Panc1 (cell line): ENCODE data around the gene UPK1A. TPM values are rescaled to one million over a fixed set of nuclear protein-coding genes. Genes with fewer than 3 reads are reported as not detected.

Experiments used
- ATAC-seq: fragments of 200-7000 bp; cut with Tn5 transposase; 2 replicates; pipeline ENCODE4 v1.9.1; 2020; ENCODE audit warnings: mild to moderate bottlenecking, moderate library complexity
- BruUV-seq: library from RNA; stranded (reverse); fragments of 400-500 nt; replicated peaks from 2 replicates; lab custom pipeline; 2021; lab: Mats Ljungman, UMichigan
- CTCF ChIA-PET: fragments of 300-600 bp; sonication (Branson Sonifier 250); formaldehyde crosslinking; loops from one replicate; lab custom pipeline; 2022; ENCODE audit warnings: antibody characterized with exemption; lab: Charles Lee
- POLR2A ChIA-PET: fragments of 300-600 bp; sonication (Branson Sonifier 250); formaldehyde crosslinking; loops from one replicate; lab custom pipeline; 2022; ENCODE audit warnings: antibody characterized with exemption; lab: Charles Lee
- DNase-seq: peaks from one replicate; pipeline ENCODE4 v3.0.0-alpha.2; 2010; ENCODE audit warnings: low read depth, low spot score
- H3K27ac ChIP-seq: 2 replicates; pipeline ENCODE4 v1.5.1; 2011; ENCODE audit warnings: mild to moderate bottlenecking, low read length, inconsistent platforms
- H3K27me3 ChIP-seq: fragments of 200-500 bp; sonication (Bioruptor generic); 2 replicates; pipeline ENCODE4 v1.6.0; 2014; ENCODE audit warnings: low read length, inconsistent platforms; ENCODE audit not compliant: control insufficient read depth, insufficient read depth
- H3K36me3 ChIP-seq: fragments of 200-500 bp; sonication (Bioruptor generic); 2 replicates; pipeline ENCODE4 v1.5.1; 2014; ENCODE audit warnings: inconsistent platforms, mild to moderate bottlenecking, low read length, moderate library complexity; ENCODE audit not compliant: control insufficient read depth, insufficient read depth
- H3K4me1 ChIP-seq: 2 replicates; pipeline ENCODE4 v1.5.1; 2011; ENCODE audit warnings: inconsistent platforms, mild to moderate bottlenecking, low read length, moderate library complexity; ENCODE audit not compliant: control insufficient read depth, insufficient read depth
- H3K4me3 ChIP-seq, 2 experiments: 2 replicates each; pipeline ENCODE4 v1.5.1; 2011 to 2012; ENCODE audit warnings: low read depth in 2 of 2, low read length in 2 of 2, mild to moderate bottlenecking in 2 of 2, inconsistent platforms in 1 of 2, moderate library complexity in 1 of 2
- H3K9me3 ChIP-seq: fragments of 200-500 bp; sonication (Bioruptor generic); 2 replicates; pipeline ENCODE4 v1.5.1; 2014; ENCODE audit warnings: low read depth, mild to moderate bottlenecking, inconsistent platforms, low read length, moderate library complexity; ENCODE audit not compliant: control insufficient read depth, insufficient read depth
- POLR2AphosphoS5 ChIP-seq: IDR thresholded peaks from 2 replicates; pipeline ENCODE4 v1.6.1; 2012; ENCODE audit warnings: mild to moderate bottlenecking, low read depth, low read length, moderate library complexity
- SIN3A ChIP-seq: IDR thresholded peaks from 2 replicates; pipeline ENCODE4 v1.6.1; 2012; ENCODE audit warnings: low read depth, mild to moderate bottlenecking, low read length, moderate library complexity, borderline replicate concordance; ENCODE audit not compliant: insufficient read depth
- TCF7L2 ChIP-seq: IDR thresholded peaks from 2 replicates; pipeline ENCODE4 v1.6.1; 2011; ENCODE audit warnings: mild to moderate bottlenecking, low read depth, low read length, inconsistent platforms
- in situ Hi-C: cut with HindIII; loops from 2 replicates; pipeline ENCODE4 v1.10.0; 2016; ENCODE audit warnings: low sequenced_read_pairs, low pct_unique_long_range_greater_than_20kb
- intact Hi-C: fragments of 100-400 bp; cut with micrococcal nuclease; formaldehyde crosslinking; loops from one replicate; pipeline ENCODE4 v1.10.0; 2022; ENCODE audit not compliant: unreplicated experiment
- total RNA-seq: library from RNA; stranded (reverse); gene quantifications from one replicate; pipeline ENCODE4 v1.2.1, GENCODE V29; 2021; ENCODE audit not compliant: unreplicated experiment
- TF ChIP-seq, protein P1 (sequence below), 2 experiments: IDR thresholded peaks; 2 replicates each; pipeline ENCODE4 v1.6.1; 2011 to 2012; ENCODE audit warnings: low read depth in 2 of 2, control low read depth in 1 of 2, low read length in 1 of 2, mild to moderate bottlenecking in 1 of 2, moderate library complexity in 1 of 2; ENCODE audit not compliant: insufficient read depth in 1 of 2
- TF ChIP-seq, protein P2 (sequence below): fragments of 450-650 bp; IDR thresholded peaks from 2 replicates; pipeline ENCODE4 v1.5.1; 2017; ENCODE audit warnings: mild to moderate bottlenecking

The UPK1A gene
- total RNA-seq, 1 experiment from 2014 or later, result 0.67 TPM

DNA sequence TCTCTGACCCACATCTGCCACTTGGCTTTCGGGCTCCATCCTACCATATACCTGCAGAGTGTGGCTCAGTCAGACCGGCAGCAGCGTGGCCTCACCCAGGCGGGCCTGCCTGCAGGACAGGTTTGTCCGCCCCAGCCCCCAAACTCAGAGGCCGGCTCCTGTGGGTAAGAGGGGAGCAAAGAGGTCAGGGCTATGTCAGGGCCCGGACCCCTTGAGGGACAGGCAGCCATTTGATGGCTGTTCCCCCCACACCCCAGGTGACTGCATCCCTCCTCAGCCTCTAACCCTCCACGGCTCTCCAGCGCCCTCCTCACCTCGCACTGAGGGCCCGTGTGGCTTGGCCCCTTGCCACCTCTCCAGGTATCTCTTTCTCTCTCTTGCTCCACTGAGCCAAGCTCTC lies 25.7 kb downstream of the UPK1A start:
- in situ Hi-C loops, result no loop called here

DNA sequence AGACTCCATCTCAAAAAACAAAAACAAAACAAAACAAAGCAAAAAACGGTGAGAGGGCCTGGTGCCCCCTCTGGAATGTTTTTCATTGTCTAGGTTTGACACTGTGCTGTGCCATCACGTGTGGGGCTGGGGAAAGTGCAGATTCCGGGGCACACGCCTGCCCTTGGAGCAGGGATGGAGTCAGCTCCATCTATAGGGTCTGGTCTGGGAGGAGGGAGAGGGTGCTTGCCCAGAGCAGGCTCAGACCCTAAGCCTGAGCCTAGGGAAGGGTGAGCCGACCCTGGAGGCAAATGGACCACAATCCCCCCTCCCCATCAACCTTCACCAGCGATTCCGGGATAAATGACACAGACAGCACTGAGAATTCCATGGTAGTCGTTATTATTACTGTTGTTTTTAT lies 27.1 kb downstream of the UPK1A start:
- intact Hi-C loops (no loop called here), in situ Hi-C loops (no loop called here)
- POLR2A ChIA-PET, result no interaction called here
- H3K36me3 ChIP-seq, result no peaks in the 10 kb centered on the region
- no peak overlapping the region for H3K4me3 ChIP-seq
- H3K27ac ChIP-seq, result no peak overlapping the region
- DNase-seq (no peak), ATAC-seq (peak; percentile 48)
- no TSS peak for BruUV-seq
- H3K4me1 ChIP-seq, result no peaks in the 10 kb centered on the region
- CTCF ChIA-PET, result interaction anchor here (0.8 to 1.2 kb wide), 2 partner anchors 9 to 318 kb away, joined by 3 read pairs; no protein-coding TSS in a partner anchor
- H3K9me3 ChIP-seq, result no peaks in the 10 kb centered on the region
- H3K27me3 ChIP-seq, result no peaks in the 10 kb centered on the region
- TF ChIP-seq, protein P1, sequence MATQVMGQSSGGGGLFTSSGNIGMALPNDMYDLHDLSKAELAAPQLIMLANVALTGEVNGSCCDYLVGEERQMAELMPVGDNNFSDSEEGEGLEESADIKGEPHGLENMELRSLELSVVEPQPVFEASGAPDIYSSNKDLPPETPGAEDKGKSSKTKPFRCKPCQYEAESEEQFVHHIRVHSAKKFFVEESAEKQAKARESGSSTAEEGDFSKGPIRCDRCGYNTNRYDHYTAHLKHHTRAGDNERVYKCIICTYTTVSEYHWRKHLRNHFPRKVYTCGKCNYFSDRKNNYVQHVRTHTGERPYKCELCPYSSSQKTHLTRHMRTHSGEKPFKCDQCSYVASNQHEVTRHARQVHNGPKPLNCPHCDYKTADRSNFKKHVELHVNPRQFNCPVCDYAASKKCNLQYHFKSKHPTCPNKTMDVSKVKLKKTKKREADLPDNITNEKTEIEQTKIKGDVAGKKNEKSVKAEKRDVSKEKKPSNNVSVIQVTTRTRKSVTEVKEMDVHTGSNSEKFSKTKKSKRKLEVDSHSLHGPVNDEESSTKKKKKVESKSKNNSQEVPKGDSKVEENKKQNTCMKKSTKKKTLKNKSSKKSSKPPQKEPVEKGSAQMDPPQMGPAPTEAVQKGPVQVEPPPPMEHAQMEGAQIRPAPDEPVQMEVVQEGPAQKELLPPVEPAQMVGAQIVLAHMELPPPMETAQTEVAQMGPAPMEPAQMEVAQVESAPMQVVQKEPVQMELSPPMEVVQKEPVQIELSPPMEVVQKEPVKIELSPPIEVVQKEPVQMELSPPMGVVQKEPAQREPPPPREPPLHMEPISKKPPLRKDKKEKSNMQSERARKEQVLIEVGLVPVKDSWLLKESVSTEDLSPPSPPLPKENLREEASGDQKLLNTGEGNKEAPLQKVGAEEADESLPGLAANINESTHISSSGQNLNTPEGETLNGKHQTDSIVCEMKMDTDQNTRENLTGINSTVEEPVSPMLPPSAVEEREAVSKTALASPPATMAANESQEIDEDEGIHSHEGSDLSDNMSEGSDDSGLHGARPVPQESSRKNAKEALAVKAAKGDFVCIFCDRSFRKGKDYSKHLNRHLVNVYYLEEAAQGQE (IDR thresholded peaks at IDR 0.05; ENCODE audit: insufficient read depth in 1 of 2, low read depth in 2 of 2, low read length in 1 of 2), result no peak
- no peak for TF ChIP-seq POLR2AphosphoS5
- no peak for TF ChIP-seq TCF7L2
- TF ChIP-seq SIN3A, result no peak
- TF ChIP-seq, protein P2, sequence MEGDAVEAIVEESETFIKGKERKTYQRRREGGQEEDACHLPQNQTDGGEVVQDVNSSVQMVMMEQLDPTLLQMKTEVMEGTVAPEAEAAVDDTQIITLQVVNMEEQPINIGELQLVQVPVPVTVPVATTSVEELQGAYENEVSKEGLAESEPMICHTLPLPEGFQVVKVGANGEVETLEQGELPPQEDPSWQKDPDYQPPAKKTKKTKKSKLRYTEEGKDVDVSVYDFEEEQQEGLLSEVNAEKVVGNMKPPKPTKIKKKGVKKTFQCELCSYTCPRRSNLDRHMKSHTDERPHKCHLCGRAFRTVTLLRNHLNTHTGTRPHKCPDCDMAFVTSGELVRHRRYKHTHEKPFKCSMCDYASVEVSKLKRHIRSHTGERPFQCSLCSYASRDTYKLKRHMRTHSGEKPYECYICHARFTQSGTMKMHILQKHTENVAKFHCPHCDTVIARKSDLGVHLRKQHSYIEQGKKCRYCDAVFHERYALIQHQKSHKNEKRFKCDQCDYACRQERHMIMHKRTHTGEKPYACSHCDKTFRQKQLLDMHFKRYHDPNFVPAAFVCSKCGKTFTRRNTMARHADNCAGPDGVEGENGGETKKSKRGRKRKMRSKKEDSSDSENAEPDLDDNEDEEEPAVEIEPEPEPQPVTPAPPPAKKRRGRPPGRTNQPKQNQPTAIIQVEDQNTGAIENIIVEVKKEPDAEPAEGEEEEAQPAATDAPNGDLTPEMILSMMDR, result no peak

More for the DNA sequence above, 25.7 kb downstream of the UPK1A start:
- TF ChIP-seq SIN3A, result no peak
- TF ChIP-seq, protein P2, result no peak
- TF ChIP-seq POLR2AphosphoS5, result no peak
- TF ChIP-seq, protein P1 (IDR thresholded peaks at IDR 0.05; ENCODE audit: insufficient read depth in 1 of 2, low read depth in 2 of 2, low read length in 1 of 2), result no peak
- TF ChIP-seq TCF7L2, result no peak
- Histone ChIP-seq H3K36me3 (no peaks in the 10 kb centered on the region), H3K4me1 (no peaks in the 10 kb centered on the region), H3K27me3 (no peaks in the 10 kb centered on the region), H3K27ac (no peak overlapping the region), H3K9me3 (no peaks in the 10 kb centered on the region), H3K4me3 (no peak overlapping the region)
- CTCF ChIA-PET, result interaction anchor here (0.8 to 1.2 kb wide), 2 partner anchors 10 to 18 kb away, joined by 3 to 6 read pairs; no protein-coding TSS in a partner anchor
- DNase-seq (no peak), ATAC-seq (no peak)
- no TSS peak for BruUV-seq
- intact Hi-C loops, result no loop called here
- POLR2A ChIA-PET, result no interaction called here
